Fibroblast of the aortic adventitia (primary cell): ENCODE data around the gene SEMA4G. TPM values are rescaled to one million over a fixed set of nuclear protein-coding genes. Genes with fewer than 3 reads are reported as not detected.
"Not testable (repeated sequence)": the region's sequence is repeated elsewhere in the genome, so short reads cannot be mapped to it uniquely, and the experiment has no call there.

Source experiments
- DNase-seq: peaks from one replicate; pipeline ENCODE4 v3.0.0-alpha.2; 2010; ENCODE audit warnings: low read depth
- H3K4me3 ChIP-seq: 2 replicates; pipeline ENCODE4 v1.5.1; 2011; ENCODE audit warnings: low read depth, mild to moderate bottlenecking, control low read depth, low read length, moderate library complexity
- total RNA-seq: library from RNA; depleted of rRNA; stranded (reverse); fragments of >200 nt; gene quantifications from 2 replicates; pipeline ENCODE4 v1.2.3, GENCODE V29; 2012; ENCODE audit warnings: low replicate concordance
- TF ChIP-seq, protein P1 (sequence below): IDR thresholded peaks from 2 replicates; pipeline ENCODE4 v1.5.1; 2011; ENCODE audit warnings: mild to moderate bottlenecking, low read length, control low read depth, inconsistent platforms; ENCODE audit not compliant: insufficient read depth

SEMA4G gene
- total RNA-seq, 1 donor = 0.81 TPM

GRCh38 chr10:100968863-100969186 lies 479 bp upstream of the SEMA4G start:
- no peak for DNase-seq
- peak overlapping the region; percentile 68 for H3K4me3 ChIP-seq
- TF ChIP-seq, protein P1, sequence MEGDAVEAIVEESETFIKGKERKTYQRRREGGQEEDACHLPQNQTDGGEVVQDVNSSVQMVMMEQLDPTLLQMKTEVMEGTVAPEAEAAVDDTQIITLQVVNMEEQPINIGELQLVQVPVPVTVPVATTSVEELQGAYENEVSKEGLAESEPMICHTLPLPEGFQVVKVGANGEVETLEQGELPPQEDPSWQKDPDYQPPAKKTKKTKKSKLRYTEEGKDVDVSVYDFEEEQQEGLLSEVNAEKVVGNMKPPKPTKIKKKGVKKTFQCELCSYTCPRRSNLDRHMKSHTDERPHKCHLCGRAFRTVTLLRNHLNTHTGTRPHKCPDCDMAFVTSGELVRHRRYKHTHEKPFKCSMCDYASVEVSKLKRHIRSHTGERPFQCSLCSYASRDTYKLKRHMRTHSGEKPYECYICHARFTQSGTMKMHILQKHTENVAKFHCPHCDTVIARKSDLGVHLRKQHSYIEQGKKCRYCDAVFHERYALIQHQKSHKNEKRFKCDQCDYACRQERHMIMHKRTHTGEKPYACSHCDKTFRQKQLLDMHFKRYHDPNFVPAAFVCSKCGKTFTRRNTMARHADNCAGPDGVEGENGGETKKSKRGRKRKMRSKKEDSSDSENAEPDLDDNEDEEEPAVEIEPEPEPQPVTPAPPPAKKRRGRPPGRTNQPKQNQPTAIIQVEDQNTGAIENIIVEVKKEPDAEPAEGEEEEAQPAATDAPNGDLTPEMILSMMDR = no peak

- no peak for DNase-seq
- peak overlapping the region; percentile 68 for H3K4me3 ChIP-seq
- TF ChIP-seq, protein P1 = no peak
These were observed 991 bp downstream of the SEMA4G start for GRCh38 chr10:100970076-100970913.

DNA sequence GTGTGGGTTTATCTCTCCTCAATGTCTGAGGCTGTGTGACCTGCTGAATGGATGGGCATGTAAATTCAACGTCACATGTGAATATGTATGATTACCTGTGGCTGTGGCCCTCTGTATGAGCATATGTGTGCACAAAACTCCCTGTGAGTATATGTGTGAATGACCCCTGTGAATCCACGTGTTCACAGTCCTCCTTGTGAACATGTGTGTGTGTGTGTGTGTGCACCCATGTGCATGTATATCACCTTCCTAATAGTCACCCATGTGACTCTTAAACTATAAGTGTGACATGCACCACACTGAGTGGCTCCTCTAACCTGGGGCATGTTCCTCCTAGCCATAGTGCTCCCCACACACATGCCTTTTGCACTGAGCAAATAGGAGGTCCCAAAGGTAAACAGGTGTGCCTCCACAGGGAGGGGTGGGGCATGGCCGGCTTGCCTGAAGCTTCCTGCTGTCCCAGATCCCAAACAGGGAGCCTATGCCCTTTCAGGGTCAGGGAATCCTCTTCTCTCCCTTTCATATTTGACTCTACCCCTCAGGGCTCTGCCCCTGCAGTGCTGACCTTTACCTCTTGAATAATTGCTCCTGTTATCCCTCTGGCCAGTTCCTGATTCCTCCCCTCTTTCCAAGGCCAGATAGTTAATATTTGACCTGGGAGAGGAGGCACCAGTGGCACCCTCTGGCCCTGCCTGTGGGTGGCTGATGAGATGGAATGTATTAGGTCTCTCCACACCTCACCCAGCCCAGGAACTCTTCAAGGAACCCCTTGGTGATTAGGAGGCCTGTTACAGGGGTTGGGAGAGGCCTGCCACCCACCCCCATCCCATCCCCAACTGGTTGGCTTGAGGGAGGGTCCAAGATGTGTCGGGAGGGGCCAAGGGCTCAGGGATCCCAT lies 1.9 kb downstream of the SEMA4G start:
- H3K4me3 ChIP-seq = no peak overlapping the region
- TF ChIP-seq, protein P1 = no peak
- DNase-seq = no peak

GRCh38 chr10:100972115-100972903 lies 3.0 kb downstream of the SEMA4G start:
- no peak for DNase-seq
- TF ChIP-seq, protein P1 = no peak
- H3K4me3 ChIP-seq = no peak overlapping the region

GRCh38 chr10:100972904-100973535 lies 3.7 kb downstream of the SEMA4G start:
- TF ChIP-seq, protein P1 = no peak
- no peak for DNase-seq
- no peak overlapping the region for H3K4me3 ChIP-seq

DNA sequence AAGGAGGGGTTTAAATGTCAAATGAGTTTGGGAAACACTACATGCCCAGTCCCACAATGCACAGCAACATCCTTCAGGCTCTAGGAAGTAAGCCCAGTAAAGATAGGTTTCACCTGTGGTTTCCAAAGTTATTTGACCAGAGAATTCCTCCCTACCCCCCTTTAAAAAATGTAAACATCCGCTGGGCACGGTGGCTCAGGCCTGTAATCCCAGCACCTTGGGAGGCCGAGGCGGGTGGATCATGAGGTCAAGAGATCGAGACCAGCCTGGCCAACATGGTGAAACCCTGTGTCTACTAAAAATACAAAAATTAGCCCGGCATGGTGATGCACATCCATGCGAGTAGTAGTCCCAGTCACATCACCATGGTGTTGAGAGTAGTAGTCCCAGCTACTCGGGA lies 6.1 kb downstream of the SEMA4G start:
- H3K4me3 ChIP-seq, DNase-seq: not testable (repeated sequence)
